ENCODE data around the gene GAB3.
"Not testable (repeated sequence)": the region's sequence is repeated elsewhere in the genome, so short reads cannot be mapped to it uniquely, and the experiment has no call there.

Gene GAB3

DNA sequence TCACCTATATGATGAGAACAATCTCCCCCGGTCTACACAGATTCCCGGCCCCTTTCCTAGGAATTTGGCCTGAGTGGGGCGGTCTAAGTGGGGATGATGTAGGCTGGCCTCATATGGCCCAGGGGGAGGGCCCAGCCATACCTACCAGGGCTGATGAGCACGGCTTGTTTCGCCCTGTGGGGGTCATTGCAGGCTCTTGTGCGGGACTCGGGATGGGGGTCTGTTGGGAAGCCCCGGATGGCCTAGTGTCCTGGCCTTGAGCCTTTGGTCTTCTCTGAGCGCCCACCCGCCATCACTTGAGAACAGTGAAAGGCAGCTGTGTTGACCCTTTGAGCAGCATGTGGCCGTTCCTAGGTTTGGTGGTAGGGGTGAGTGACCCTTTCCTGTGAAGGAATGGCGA is 92.7 kb downstream of the GAB3 start:
- DNase-seq (ENCODE audit: low spot score), result no peak

DNA sequence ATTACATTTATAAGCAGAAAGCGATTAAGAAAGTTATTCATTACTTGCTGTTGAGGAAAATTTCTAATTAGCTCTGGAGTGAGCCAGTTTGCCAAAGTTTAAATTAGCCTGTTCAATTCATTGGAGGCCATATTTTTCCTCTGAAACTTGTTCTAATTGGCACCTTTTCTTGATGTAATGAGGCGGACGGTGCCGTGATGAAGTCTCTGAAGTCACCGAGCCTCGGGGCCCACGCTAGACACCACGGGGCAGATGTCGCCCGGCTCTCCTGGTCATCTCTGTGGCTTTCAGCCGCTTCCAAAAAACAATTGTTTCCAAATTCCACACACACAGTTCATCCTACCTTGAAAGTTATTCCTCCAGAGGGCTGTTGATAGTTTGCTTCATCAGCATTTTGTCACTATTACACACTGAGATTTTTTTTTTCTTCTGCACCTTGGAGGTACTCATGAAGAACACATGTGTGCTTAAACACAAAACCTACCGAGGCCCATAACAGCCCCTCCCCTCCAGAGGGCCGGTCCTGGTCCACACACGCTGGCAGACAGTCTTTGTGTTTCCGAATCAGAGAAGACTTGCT is 93.6 kb downstream of the GAB3 start:
- no peak for DNase-seq (ENCODE audit: low spot score)

DNA sequence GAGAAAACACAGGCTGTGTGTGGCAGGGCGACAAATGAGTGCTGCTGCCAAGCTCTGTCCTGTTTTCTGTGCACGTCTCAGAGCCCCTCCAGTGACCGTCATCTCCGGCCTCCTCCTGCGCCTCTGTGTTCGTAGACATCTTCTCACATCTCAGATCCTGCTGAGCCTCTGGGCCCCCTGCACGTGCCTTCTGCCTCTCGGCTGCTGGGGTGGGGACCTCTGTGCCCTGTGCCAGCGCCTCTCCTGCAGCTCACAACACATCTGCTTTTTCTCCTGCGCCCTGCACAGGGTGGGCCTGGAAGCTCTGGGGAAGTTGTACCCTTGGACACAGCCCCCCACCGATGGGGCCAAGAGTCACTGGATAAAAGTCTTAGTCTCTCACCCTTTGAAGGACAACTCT is 95.1 kb downstream of the GAB3 start:
- DNase-seq (ENCODE audit: low spot score), result no peak

DNA sequence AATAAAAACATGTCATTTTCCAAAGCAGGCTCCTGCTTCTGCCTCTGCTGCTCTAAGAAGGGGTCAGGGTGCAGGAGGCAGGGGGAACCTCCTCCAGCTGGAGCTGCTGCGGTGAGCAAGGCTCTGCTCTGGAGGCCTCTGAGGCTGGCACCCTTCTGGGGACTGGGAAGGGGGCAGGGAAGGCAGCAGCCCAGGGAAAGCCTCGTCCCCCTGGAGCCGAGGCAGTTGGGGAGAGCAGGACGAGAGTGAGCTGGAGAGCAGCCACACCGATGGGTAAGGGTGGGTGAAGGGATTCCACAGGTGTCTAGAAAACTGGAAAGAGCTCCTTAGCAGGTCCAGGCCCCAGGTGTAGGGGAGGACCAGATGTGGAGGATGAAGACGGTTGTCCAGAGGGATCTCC is 95.5 kb downstream of the GAB3 start:
- no peak for DNase-seq (ENCODE audit: low spot score)

DNA sequence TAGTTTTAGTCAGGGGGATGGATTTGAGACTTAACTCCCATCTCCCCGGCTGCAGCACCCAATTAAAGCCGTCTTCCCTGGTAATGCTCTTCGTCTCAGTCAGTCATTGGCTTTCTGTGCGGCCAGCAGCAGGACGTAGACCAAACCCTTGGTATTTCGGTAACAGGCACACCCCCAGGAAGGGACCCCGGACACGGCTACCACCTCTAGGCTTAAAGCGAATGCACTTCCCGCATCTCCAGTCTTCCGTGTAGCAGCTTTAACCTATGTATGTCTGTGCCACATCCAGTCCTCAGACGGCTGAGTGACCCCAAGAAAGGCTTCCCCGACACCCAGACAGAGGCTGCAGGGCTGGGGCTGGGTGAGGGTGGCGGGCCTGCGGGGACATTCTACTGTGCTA is 96.0 kb downstream of the GAB3 start:
- no peak for DNase-seq (ENCODE audit: low spot score)

DNA sequence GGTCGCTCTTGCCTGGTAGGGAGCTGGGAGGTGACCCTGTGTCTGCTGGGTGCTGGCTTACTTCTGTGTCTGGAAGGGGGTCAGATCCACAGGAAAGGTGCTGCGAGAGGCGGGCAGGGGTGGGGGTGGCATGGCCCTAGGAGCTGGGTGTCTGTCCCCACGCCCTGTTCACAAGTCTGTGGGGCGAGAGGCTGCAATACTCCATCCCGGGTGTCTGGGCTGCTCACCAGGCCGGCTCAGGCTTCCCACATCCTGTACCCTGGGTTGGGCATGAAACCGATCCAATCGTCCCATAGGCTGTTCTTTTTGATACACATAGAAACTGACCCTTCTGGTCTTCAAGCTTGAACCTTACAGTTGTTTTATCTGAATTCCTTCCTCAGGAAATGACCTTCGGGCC is 96.5 kb downstream of the GAB3 start:
- no peak for DNase-seq (ENCODE audit: low spot score)

DNA sequence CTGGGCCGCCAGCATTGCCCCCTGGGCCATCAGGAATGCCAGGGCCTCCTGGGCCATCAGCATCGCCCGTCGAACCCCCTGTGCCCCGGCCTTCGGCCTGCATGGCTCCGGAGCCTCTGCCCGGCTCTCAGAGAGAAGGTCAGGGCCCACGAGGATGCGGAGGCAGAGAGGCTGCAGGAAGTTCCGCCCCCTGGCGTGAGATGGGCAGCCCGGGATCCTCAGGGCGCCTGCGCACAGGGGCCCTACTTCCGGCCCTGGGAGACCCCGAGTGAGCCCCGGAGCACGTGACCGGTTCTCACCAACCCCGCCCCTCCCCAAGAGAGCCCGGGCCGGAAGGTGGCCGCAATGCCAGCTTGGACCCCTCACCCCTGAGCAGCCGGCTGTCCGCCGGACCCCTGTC is 97.5 kb downstream of the GAB3 start, which contains the start of gene CTAG2:
TSS of gene CTAG2 (minus strand) at position 167 of the 400 bp plus-strand sequence. CDS start at position 103, 64 bp downstream.
- not testable (repeated sequence) for DNase-seq (ENCODE audit: low spot score)

DNA sequence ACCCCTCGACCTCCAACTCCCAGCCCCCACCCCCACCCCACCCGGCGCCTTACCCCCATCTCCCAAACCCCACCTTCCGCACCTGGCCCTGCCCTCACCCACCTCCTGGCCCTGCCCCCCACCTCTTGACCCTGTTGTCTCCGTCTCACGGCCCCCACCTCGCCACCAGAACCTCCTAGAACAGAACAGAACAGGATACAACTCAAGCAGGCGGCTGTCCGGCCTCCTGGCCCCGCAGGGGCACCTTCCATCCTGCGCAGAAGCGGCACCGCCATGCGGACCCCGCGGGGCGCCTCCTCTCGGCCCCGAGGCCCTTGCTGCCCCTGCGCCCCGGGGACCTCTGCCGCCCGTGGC is 97.9 kb downstream of the GAB3 start:
- no peak for DNase-seq (ENCODE audit: low spot score)

DNA sequence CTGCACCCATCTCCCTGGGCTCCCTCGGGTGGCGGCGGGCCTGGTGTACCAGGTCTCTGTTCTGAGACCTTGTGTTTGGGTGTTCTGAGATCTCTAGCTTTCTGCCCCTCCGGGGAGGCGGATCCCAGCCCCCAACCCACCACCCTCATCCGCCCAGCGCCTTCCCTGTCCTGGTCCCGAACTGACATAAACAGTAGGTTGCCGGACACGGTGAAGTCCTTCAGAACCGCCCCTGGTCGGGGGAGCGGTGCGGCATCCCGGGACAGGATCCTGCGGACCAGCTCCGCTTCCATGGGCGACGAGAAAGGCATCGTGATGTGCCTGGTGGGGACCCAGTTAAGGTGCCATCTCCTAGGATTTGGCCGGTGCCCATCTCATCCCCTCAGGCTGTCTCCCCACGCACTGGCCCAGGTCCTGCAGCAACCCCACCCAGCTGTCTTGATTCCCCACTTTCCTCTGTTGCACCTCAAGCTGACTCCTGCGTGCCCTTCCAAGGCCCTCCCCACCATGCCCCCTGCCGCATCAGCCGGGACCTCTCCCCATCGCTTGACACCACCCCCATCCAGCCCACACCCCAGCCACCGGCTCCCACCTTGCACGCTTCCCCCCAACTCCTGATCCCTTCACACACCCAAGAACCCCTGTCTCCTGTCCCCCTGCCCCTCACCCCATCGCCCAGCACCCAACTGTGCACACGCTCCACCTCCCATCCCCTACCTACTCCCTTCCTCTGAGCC is 98.4 kb downstream of the GAB3 start:
- no peak for DNase-seq (ENCODE audit: low spot score)

DNA sequence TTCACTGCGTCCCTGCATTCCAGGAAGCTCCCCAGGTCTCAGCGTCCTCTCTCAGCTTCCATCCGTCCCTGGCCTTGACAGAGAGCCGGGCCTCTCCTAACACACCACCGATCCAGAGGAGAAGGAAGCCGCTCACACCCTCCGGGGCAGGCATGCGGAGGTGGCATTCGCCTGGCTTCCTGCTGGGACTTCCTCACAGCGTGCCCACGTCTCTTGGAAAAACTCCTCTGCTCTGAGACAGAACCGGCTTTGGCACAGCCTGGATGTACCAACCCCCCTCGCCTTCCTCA is 100.7 kb downstream of the GAB3 start:
- no peak for DNase-seq (ENCODE audit: low spot score)

DNA sequence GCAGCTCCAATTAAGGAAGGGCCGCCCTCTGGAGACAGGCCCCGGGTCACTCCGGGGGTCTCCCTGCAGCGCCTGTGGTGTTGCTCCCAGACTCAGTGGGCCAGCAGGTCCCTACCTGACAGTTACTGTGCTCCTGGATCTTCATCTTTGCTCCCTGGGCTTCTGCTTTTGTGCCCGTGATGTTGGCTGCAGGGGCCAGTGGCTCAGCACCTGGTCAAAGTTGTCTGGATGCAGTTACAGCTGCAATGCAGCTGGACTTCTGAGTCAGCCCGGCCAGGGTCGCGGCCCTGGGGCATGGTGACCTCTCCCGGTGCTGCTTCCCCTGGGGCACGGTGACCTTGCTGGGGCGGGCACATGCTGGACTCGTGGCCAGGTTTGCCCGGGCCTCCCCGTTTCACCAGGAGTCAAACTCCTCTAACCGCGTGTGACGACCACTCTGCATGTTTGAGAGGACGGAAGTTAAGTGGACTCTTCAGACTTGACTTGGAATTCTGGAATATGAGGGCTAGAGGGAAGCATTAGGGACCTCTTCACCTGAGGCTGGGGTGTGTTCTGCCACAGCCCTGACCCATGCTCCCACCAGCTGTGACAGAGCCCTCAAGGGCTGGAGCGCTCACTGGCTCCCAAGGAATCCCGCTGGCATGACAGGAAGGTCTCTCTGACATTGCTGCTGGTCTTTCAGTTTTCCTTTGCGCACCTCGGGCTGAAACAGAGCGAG is 101.2 kb downstream of the GAB3 start:
- no peak for DNase-seq (ENCODE audit: low spot score)

DNA sequence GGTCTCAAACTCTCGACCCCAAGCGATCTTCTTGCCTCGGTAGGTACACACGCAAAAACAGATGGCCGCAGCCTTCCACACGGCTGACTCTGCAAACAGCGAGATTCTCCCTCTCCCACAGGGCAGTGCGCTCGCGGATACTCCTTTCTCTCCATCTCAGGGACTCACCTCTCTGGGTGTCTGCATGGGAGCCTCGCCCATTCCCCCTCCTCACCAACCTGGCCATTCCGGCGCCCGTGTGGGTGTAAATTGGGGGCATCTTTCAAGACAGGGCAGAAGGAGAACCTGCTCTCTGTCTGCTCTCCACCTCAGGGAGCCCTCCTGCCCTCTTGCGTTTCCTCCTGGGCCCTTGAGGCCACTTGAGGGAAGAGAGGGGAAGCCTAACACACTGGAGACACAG is 101.9 kb downstream of the GAB3 start:
- DNase-seq (ENCODE audit: low spot score), result no peak

DNA sequence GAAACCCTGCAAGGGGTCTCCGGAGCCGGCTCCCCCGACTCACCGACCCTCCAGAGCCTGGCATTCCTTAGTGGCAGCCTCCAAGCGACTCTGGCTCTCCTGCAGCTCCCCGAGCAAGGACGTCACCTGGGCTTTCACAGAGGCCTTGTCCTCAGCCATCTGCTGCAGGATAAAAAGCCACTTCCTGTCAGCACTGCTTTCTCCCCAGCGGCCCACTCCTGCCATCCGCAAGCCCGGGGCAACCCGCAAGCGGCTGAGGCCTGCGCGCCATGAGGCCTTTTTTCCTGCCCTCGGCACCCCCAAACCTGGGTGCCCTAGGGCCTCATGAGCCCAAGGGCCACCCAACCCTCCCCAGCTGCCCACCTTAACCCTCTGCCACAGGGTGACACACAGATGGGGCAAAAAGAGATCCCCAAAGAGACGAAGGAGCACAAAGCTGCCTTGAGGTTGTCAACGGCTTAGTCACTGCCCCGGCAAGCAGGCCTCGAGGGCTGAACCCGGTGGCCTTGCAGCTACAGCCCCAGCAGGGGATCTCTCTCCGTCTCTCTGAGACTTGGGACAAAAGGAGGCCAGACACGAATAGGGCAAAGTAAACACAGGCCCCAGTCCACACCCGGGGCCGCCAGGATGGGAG is 105.0 kb downstream of the GAB3 start:
- not testable (repeated sequence) for DNase-seq (ENCODE audit: low spot score)

DNA sequence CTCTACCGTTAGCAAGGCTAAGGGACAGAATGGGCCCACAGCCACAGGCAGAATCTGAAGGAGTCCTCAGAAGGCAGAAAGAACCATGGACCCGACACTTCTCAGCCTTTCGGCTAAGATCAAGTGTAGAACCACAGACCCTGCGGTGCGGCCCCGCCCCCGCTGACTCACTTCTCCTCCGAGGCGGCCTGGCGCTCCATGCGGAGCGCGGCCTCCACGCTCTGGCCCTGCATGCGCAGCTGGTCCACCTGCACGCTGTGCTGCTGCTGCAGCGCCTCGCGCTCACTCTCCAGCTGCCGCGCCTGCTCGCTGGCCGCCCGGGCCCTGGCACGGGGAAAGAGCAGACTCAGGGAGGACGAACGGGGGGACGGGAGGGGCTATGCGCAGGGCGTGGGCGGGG is 107.2 kb downstream of the GAB3 start:
- DNase-seq (ENCODE audit: low spot score), result not testable (repeated sequence)

DNA sequence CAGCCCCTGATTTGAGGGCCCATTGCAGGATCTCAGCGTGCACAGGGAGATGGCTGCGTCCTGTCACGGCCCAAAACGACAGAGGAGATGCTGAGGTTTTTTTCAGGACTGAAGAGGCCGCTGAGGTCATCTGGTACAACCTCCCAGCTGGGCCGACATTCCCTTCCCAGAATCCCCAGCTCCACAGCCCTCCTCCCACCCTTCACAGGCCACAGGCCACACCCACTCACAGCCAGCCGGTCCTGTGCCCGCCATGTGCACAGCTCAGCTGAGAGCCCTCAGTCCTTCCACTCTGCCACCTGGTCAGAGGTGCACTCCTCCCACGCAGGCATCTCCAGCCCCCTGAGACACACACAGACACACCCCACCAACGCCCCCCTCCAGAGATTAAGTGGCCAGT is 109.1 kb downstream of the GAB3 start:
- DNase-seq (ENCODE audit: low spot score), result not testable (repeated sequence)

DNA sequence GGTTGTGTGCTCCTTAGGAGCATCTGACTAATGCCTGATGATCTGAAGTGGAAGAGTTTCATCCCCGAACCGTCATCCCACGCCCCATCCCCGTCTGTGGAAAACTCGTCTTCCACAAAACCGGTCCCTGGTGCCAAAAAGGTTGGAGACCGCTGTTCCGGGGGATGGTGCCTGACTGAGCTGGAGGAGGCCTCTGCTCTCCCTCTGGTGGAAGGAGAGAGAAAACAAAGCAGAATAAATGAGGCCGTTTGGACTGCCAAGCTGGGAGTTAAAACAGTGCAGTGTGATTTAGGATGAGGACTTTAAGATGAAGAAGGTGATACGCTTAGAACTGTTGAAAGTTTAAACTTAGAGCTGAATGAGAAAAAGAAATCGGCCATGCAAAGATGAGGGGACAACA is 117.2 kb downstream of the GAB3 start:
- DNase-seq (ENCODE audit: low spot score), result not testable (repeated sequence)

DNA sequence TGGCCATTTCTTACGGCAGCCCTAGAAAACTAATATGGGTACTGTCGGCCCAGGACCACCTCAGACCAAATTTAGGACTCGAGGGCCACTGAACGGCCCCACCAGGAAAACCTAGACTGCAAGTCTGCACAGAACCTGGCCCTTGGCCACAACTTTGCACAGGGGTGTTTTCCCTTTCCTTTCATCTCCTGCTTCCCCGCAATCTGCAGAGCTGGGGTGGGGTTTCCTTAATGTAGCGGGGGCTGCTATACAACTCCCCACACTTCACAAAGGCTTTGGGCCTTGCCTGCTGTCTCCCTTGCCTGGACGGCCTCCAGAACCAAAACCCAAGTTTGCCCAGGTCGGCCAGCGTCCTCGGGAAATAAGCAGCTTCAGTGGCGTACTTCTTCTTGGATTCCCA is 119.9 kb downstream of the GAB3 start:
- DNase-seq (ENCODE audit: low spot score), result not testable (repeated sequence)

DNA sequence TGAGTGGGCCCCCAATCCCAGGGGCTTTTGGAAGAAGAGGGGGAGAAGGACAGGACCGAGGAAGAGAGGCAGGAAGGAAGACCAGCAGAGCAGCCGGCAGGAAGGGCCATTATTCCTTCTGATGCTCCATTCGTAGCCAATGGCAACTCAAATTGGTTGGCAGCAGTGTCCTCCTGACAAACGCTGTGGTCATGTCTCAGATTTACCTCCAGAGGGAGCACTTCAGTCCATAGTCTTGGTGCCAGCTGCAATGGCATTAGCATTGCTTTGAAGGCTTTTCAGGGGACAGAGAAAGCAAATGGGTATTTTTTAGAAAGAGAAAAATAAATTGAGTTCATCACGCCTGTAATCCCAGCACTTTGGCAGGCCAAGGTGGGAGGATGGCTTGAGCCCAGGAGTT is 121.9 kb downstream of the GAB3 start:
- not testable (repeated sequence) for DNase-seq (ENCODE audit: low spot score)

All from NAMALWA (cell line).